Panc1 (cell line): ENCODE results near the gene GRID2. TPM values are rescaled to one million over a fixed set of nuclear protein-coding genes. Genes with fewer than 3 reads are reported as not detected.

ENCODE experiments used
- ATAC-seq: fragments of 200-7000 bp; cut with Tn5 transposase; 2 replicates; pipeline ENCODE4 v1.9.1; 2020; ENCODE audit warnings: mild to moderate bottlenecking, moderate library complexity
- BruUV-seq: library from RNA; stranded (reverse); fragments of 400-500 nt; replicated peaks from 2 replicates; lab custom pipeline; 2021; lab: Mats Ljungman, UMichigan
- CTCF ChIA-PET: fragments of 300-600 bp; sonication (Branson Sonifier 250); formaldehyde crosslinking; loops from one replicate; lab custom pipeline; 2022; ENCODE audit warnings: antibody characterized with exemption; lab: Charles Lee
- POLR2A ChIA-PET: fragments of 300-600 bp; sonication (Branson Sonifier 250); formaldehyde crosslinking; loops from one replicate; lab custom pipeline; 2022; ENCODE audit warnings: antibody characterized with exemption; lab: Charles Lee
- DNase-seq: peaks from one replicate; pipeline ENCODE4 v3.0.0-alpha.2; 2010; ENCODE audit warnings: low read depth, low spot score
- H3K27ac ChIP-seq: 2 replicates; pipeline ENCODE4 v1.5.1; 2011; ENCODE audit warnings: mild to moderate bottlenecking, low read length, inconsistent platforms
- H3K27me3 ChIP-seq: fragments of 200-500 bp; sonication (Bioruptor generic); 2 replicates; pipeline ENCODE4 v1.6.0; 2014; ENCODE audit warnings: low read length, inconsistent platforms; ENCODE audit not compliant: control insufficient read depth, insufficient read depth
- H3K36me3 ChIP-seq: fragments of 200-500 bp; sonication (Bioruptor generic); 2 replicates; pipeline ENCODE4 v1.5.1; 2014; ENCODE audit warnings: inconsistent platforms, mild to moderate bottlenecking, low read length, moderate library complexity; ENCODE audit not compliant: control insufficient read depth, insufficient read depth
- H3K4me1 ChIP-seq: 2 replicates; pipeline ENCODE4 v1.5.1; 2011; ENCODE audit warnings: inconsistent platforms, mild to moderate bottlenecking, low read length, moderate library complexity; ENCODE audit not compliant: control insufficient read depth, insufficient read depth
- H3K4me3 ChIP-seq, 2 experiments: 2 replicates each; pipeline ENCODE4 v1.5.1; 2011 to 2012; ENCODE audit warnings: low read depth in 2 of 2, low read length in 2 of 2, mild to moderate bottlenecking in 2 of 2, inconsistent platforms in 1 of 2, moderate library complexity in 1 of 2
- H3K9me3 ChIP-seq: fragments of 200-500 bp; sonication (Bioruptor generic); 2 replicates; pipeline ENCODE4 v1.5.1; 2014; ENCODE audit warnings: low read depth, mild to moderate bottlenecking, inconsistent platforms, low read length, moderate library complexity; ENCODE audit not compliant: control insufficient read depth, insufficient read depth
- POLR2AphosphoS5 ChIP-seq: IDR thresholded peaks from 2 replicates; pipeline ENCODE4 v1.6.1; 2012; ENCODE audit warnings: mild to moderate bottlenecking, low read depth, low read length, moderate library complexity
- SIN3A ChIP-seq: IDR thresholded peaks from 2 replicates; pipeline ENCODE4 v1.6.1; 2012; ENCODE audit warnings: low read depth, mild to moderate bottlenecking, low read length, moderate library complexity, borderline replicate concordance; ENCODE audit not compliant: insufficient read depth
- TCF7L2 ChIP-seq: IDR thresholded peaks from 2 replicates; pipeline ENCODE4 v1.6.1; 2011; ENCODE audit warnings: mild to moderate bottlenecking, low read depth, low read length, inconsistent platforms
- in situ Hi-C: cut with HindIII; loops from 2 replicates; pipeline ENCODE4 v1.10.0; 2016; ENCODE audit warnings: low sequenced_read_pairs, low pct_unique_long_range_greater_than_20kb
- intact Hi-C: fragments of 100-400 bp; cut with micrococcal nuclease; formaldehyde crosslinking; loops from one replicate; pipeline ENCODE4 v1.10.0; 2022; ENCODE audit not compliant: unreplicated experiment
- total RNA-seq: library from RNA; stranded (reverse); gene quantifications from one replicate; pipeline ENCODE4 v1.2.1, GENCODE V29; 2021; ENCODE audit not compliant: unreplicated experiment
- TF ChIP-seq, protein P1 (sequence below), 2 experiments: IDR thresholded peaks; 2 replicates each; pipeline ENCODE4 v1.6.1; 2011 to 2012; ENCODE audit warnings: low read depth in 2 of 2, control low read depth in 1 of 2, low read length in 1 of 2, mild to moderate bottlenecking in 1 of 2, moderate library complexity in 1 of 2; ENCODE audit not compliant: insufficient read depth in 1 of 2
- TF ChIP-seq, protein P2 (sequence below): fragments of 450-650 bp; IDR thresholded peaks from 2 replicates; pipeline ENCODE4 v1.5.1; 2017; ENCODE audit warnings: mild to moderate bottlenecking

The GRID2 gene
- total RNA-seq, 1 experiment from 2014 or later = 0.08 TPM

DNA sequence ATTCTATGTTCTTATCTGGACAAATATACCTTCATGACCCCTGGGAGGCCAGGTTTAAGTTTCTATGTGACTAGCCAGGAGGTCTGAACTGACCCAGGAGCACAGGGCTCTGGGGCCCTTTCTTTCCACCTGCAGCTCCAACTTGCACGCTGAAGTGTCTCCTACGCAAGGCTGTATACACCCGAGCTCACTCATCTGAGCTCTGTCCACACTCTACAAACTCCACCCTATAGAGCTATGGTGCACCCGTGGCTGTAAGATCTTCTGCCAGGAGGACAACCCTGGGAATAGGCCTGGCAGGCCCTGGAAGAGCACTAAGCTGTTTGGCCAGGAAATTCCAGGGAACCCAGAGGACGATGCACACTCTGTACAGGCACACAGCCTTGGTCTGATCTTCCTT, 1464.2 kb downstream of the GRID2 start:
- DNase-seq = no peak
- CTCF ChIA-PET = no interaction called here
- no peak for ATAC-seq
- no TSS peak for BruUV-seq
- Histone ChIP-seq H3K9me3 (no peaks in the 10 kb centered on the region), H3K4me1 (no peaks in the 10 kb centered on the region), H3K36me3 (no peaks in the 10 kb centered on the region), H3K27ac (no peak overlapping the region), H3K27me3 (no peaks in the 10 kb centered on the region), H3K4me3 (no peak overlapping the region)
- in situ Hi-C loops = no loop called here
- POLR2A ChIA-PET = no interaction called here
- intact Hi-C loops = no loop called here
- TF ChIP-seq POLR2AphosphoS5 (no peak), SIN3A (no peak), TCF7L2 (no peak)
- TF ChIP-seq, protein P1, sequence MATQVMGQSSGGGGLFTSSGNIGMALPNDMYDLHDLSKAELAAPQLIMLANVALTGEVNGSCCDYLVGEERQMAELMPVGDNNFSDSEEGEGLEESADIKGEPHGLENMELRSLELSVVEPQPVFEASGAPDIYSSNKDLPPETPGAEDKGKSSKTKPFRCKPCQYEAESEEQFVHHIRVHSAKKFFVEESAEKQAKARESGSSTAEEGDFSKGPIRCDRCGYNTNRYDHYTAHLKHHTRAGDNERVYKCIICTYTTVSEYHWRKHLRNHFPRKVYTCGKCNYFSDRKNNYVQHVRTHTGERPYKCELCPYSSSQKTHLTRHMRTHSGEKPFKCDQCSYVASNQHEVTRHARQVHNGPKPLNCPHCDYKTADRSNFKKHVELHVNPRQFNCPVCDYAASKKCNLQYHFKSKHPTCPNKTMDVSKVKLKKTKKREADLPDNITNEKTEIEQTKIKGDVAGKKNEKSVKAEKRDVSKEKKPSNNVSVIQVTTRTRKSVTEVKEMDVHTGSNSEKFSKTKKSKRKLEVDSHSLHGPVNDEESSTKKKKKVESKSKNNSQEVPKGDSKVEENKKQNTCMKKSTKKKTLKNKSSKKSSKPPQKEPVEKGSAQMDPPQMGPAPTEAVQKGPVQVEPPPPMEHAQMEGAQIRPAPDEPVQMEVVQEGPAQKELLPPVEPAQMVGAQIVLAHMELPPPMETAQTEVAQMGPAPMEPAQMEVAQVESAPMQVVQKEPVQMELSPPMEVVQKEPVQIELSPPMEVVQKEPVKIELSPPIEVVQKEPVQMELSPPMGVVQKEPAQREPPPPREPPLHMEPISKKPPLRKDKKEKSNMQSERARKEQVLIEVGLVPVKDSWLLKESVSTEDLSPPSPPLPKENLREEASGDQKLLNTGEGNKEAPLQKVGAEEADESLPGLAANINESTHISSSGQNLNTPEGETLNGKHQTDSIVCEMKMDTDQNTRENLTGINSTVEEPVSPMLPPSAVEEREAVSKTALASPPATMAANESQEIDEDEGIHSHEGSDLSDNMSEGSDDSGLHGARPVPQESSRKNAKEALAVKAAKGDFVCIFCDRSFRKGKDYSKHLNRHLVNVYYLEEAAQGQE (IDR thresholded peaks at IDR 0.05; ENCODE audit: insufficient read depth in 1 of 2, low read depth in 2 of 2, low read length in 1 of 2) = no peak
- TF ChIP-seq, protein P2, sequence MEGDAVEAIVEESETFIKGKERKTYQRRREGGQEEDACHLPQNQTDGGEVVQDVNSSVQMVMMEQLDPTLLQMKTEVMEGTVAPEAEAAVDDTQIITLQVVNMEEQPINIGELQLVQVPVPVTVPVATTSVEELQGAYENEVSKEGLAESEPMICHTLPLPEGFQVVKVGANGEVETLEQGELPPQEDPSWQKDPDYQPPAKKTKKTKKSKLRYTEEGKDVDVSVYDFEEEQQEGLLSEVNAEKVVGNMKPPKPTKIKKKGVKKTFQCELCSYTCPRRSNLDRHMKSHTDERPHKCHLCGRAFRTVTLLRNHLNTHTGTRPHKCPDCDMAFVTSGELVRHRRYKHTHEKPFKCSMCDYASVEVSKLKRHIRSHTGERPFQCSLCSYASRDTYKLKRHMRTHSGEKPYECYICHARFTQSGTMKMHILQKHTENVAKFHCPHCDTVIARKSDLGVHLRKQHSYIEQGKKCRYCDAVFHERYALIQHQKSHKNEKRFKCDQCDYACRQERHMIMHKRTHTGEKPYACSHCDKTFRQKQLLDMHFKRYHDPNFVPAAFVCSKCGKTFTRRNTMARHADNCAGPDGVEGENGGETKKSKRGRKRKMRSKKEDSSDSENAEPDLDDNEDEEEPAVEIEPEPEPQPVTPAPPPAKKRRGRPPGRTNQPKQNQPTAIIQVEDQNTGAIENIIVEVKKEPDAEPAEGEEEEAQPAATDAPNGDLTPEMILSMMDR = no peak

DNA sequence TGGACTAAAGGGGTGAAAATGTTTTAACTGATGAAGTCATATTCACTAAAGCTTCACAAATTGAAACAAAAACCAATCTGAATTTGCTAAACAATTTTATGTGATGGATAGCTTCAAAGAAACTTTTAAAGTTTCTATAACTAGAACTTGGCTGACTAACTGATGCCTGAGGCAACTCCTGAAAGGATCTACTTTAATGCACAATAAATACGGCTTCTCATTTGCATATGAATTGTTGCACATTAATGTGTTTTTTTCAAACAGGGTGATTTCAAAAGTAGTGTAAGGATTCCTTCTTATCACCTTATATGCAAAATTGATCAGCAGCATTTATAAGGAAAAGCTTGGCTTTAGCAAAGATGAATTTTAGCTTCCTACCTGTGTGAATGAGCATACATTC, 1466.4 kb downstream of the GRID2 start:
- BruUV-seq = no TSS peak
- Histone ChIP-seq H3K4me1 (no peaks in the 10 kb centered on the region), H3K27me3 (no peaks in the 10 kb centered on the region), H3K9me3 (no peaks in the 10 kb centered on the region), H3K36me3 (no peaks in the 10 kb centered on the region), H3K27ac (no peak overlapping the region), H3K4me3 (no peak overlapping the region)
- TF ChIP-seq, protein P2 = no peak
- TF ChIP-seq POLR2AphosphoS5 = no peak
- TF ChIP-seq SIN3A = no peak
- TF ChIP-seq TCF7L2 = no peak
- TF ChIP-seq, protein P1 (IDR thresholded peaks at IDR 0.05; ENCODE audit: insufficient read depth in 1 of 2, low read depth in 2 of 2, low read length in 1 of 2) = no peak
- POLR2A ChIA-PET = no interaction called here
- ATAC-seq = no peak
- DNase-seq = no peak
- in situ Hi-C loops = no loop called here
- CTCF ChIA-PET = no interaction called here
- intact Hi-C loops = no loop called here
